Sigmoid colon (tissue), 7 donors: ENCODE data around the gene CRYBB1. TPM values are rescaled to one million over a fixed set of nuclear protein-coding genes. Genes with fewer than 3 reads are reported as not detected.

ENCODE experiments used
- DNase-seq: peaks from one replicate; pipeline ENCODE4 v3.0.0-alpha.2; 2019
- H3K27ac ChIP-seq, 4 donors: fragments of 200-600 bp; sonication (generic); one replicate each; pipeline ENCODE4 v1.5.1; 2016 to 2019; ENCODE audit warnings: mild to moderate bottlenecking in 1 of 4
- H3K27me3 ChIP-seq, 3 donors: fragments of 200-600 bp; sonication (generic); one replicate each; pipeline ENCODE4 v1.5.1; 2019; ENCODE audit warnings: mild to moderate bottlenecking in 1 of 3
- H3K36me3 ChIP-seq, 4 donors: fragments of 200-600 bp; sonication (generic); one replicate each; pipeline ENCODE4 v1.5.1; 2016 to 2019
- H3K4me1 ChIP-seq, 4 donors: fragments of 200-600 bp; sonication (generic); one replicate each; pipeline ENCODE4 v1.5.1; 2017 to 2019
- H3K4me3 ChIP-seq, 4 donors: fragments of 200-600 bp; sonication (generic); one replicate each; pipeline ENCODE4 v1.5.1; 2017 to 2019; ENCODE audit warnings: mild to moderate bottlenecking in 2 of 4, moderate library complexity in 1 of 4
- H3K9me3 ChIP-seq, 4 donors: fragments of 200-600 bp in 3 of 4; sonication (generic) in 3 of 4; one replicate each; pipeline versions ENCODE4 v1.5.1 to v1.6.1; 2013 to 2019
- CTCF ChIP-seq, 4 experiments: fragments of 450-650 bp in 3 of 4; fragments of 200-600 bp in 1 of 4; IDR thresholded peaks; one replicate each; pipeline ENCODE4 v1.5.1; 2016 to 2019; ENCODE audit warnings: antibody characterized with exemption in 4 of 4, mild to moderate bottlenecking in 3 of 4, moderate library complexity in 2 of 4
- EP300 ChIP-seq, 4 donors: sonication (generic); formaldehyde crosslinking; IDR thresholded peaks; one replicate each; pipeline ENCODE4 v1.6.1; 2017; ENCODE audit warnings: antibody characterized with exemption in 4 of 4
- POLR2A ChIP-seq, 2 donors: fragments of 450-650 bp; IDR thresholded peaks; one replicate each; pipeline ENCODE4 v1.6.1; 2016; ENCODE audit warnings: antibody characterized with exemption in 2 of 2, mild to moderate bottlenecking in 2 of 2, moderate library complexity in 2 of 2
- POLR2AphosphoS5 ChIP-seq, 4 donors: sonication (generic); formaldehyde crosslinking; IDR thresholded peaks; one replicate each; pipeline ENCODE4 v1.6.1; 2017; ENCODE audit warnings: antibody characterized with exemption in 4 of 4
- WGBS, 2 donors: extraction: QIAGEN DNeasy Blood & Tissue Kit; methylation state at CpG; one replicate each; pipeline ENCODE4 v1.1.7; 2013; 5-methylcytosine and 5-hydroxymethylcytosine counted together
- intact Hi-C: fragments of 100-400 bp; cut with DNase I; formaldehyde crosslinking; loops from one replicate; pipeline ENCODE4 v1.15.1; 2023
- polyA plus RNA-seq, 3 donors: library from polyadenylated mRNA; stranded (reverse); fragments of 200-250 nt; gene quantifications; one replicate each; pipeline ENCODE4 v1.2.3, GENCODE V29; 2013
- total RNA-seq, 4 donors: library from RNA; depleted of rRNA; stranded (reverse); fragments of >200 nt; gene quantifications; one replicate each; pipeline ENCODE4 v1.1.0, GENCODE V29; 2016
- donor health status: healthy with polysubstance abuse.
- donor health status: Bipolar disorder and iron deficiency.
- donor health status: healthy.

Gene CRYBB1
- total and polyA plus RNA-seq, 7 donors: 0.47 to 3.0 (median 1.3) TPM; not detected in 3

GRCh38 chr22:26587991-26588613 lies 29.7 kb downstream of the CRYBB1 start:
- 89 to 94% methylated on average over 4 of the region's 4 CpGs for WGBS, 2 donors
- intact Hi-C loops: no loop called here
- no peaks in the 10 kb centered on the region for H3K36me3 ChIP-seq
- no peaks in the 10 kb centered on the region for H3K27me3 ChIP-seq
- TF ChIP-seq CTCF (IDR thresholded peaks at IDR 0.05) (no peak), EP300 (IDR thresholded peaks at IDR 0.05) (no peak), POLR2AphosphoS5 (IDR thresholded peaks at IDR 0.05) (no peak), POLR2A (IDR thresholded peaks at IDR 0.05) (no peak)
- H3K27ac ChIP-seq: no peak overlapping the region
- H3K9me3 ChIP-seq: no peaks in the 10 kb centered on the region
- no peak overlapping the region for H3K4me3 ChIP-seq
- no peak for DNase-seq
- H3K4me1 ChIP-seq: peaks cover 4 to 19% (median 12%) of the 10 kb centered on the region in 4 donors

GRCh38 chr22:26586556-26587325 lies 31.1 kb downstream of the CRYBB1 start:
- Histone ChIP-seq H3K36me3 (no peaks in the 10 kb centered on the region), H3K9me3 (no peaks in the 10 kb centered on the region)
- intact Hi-C loops: no loop called here

GRCh38 chr22:26585104-26585790 lies 32.6 kb downstream of the CRYBB1 start:
- no peak overlapping the region for H3K27ac ChIP-seq
- TF ChIP-seq CTCF (IDR thresholded peaks at IDR 0.05) (no peak), POLR2A (IDR thresholded peaks at IDR 0.05) (no peak), EP300 (IDR thresholded peaks at IDR 0.05) (no peak), POLR2AphosphoS5 (IDR thresholded peaks at IDR 0.05) (no peak)
- no peaks in the 10 kb centered on the region for H3K9me3 ChIP-seq
- DNase-seq: peak; percentile 60
- no peaks in the 10 kb centered on the region for H3K27me3 ChIP-seq
- 61 to 75% methylated on average over 11 of the region's 11 CpGs for WGBS, 2 donors
- intact Hi-C loops: no loop called here
- H3K4me1 ChIP-seq: peaks cover 0 to 13% (median 5%) of the 10 kb centered on the region in 4 donors
- H3K4me3 ChIP-seq: no peak overlapping the region
- no peaks in the 10 kb centered on the region for H3K36me3 ChIP-seq

More at GRCh38 chr22:26586556-26587325, 31.1 kb downstream of the CRYBB1 start:
- Histone ChIP-seq H3K27ac (peak overlapping the region in 2 of 4 donors; percentile 25 to 27), H3K4me3 (no peak overlapping the region), H3K27me3 (no peaks in the 10 kb centered on the region), H3K4me1 (peaks cover 4 to 19% (median 12%) of the 10 kb centered on the region in 4 donors)
- 52 to 57% methylated on average over 11 of the region's 11 CpGs for WGBS, 2 donors
- TF ChIP-seq POLR2AphosphoS5 (IDR thresholded peaks at IDR 0.05) (peak in 1 of 4 donors; percentile 19), POLR2A (IDR thresholded peaks at IDR 0.05) (no peak)
- DNase-seq: peak; percentile 57

- Histone ChIP-seq H3K9me3 (no peaks in the 10 kb centered on the region), H3K4me1 (peaks cover 0 to 7% (median 1%) of the 10 kb centered on the region in 4 donors), H3K27ac (no peak overlapping the region), H3K4me3 (no peak overlapping the region), H3K36me3 (no peaks in the 10 kb centered on the region), H3K27me3 (no peaks in the 10 kb centered on the region)
- WGBS, 2 donors: 81 to 83% methylated on average over 4 of the region's 4 CpGs
- no peak for TF ChIP-seq CTCF (IDR thresholded peaks at IDR 0.05)
- no peak for TF ChIP-seq EP300 (IDR thresholded peaks at IDR 0.05)
- TF ChIP-seq POLR2A (IDR thresholded peaks at IDR 0.05): no peak
- TF ChIP-seq POLR2AphosphoS5 (IDR thresholded peaks at IDR 0.05): no peak
- intact Hi-C loops: no loop called here
- DNase-seq: no peak
Observed at GRCh38 chr22:26584010-26584409, 33.8 kb downstream of the CRYBB1 start.
